Testis (tissue), 3 donors: ENCODE measurements around the gene GPR35. TPM values are rescaled to one million over a fixed set of nuclear protein-coding genes. Genes with fewer than 3 reads are reported as not detected.

Source experiments
- DNase-seq: peaks from one replicate; pipeline ENCODE4 v3.0.0-alpha.2; 2019
- H3K27ac ChIP-seq, 2 donors: fragments of 200-600 bp; sonication (generic); one replicate each; pipeline ENCODE4 v1.5.1; 2019
- H3K27me3 ChIP-seq: fragments of 200-600 bp; sonication (generic); one replicate; pipeline ENCODE4 v1.5.1; 2019
- H3K36me3 ChIP-seq: fragments of 200-600 bp; sonication (generic); one replicate; pipeline ENCODE4 v1.5.1; 2017; ENCODE audit warnings: low read depth; ENCODE audit errors: missing control alignments
- H3K4me1 ChIP-seq: fragments of 200-600 bp; sonication (generic); one replicate; pipeline ENCODE4 v1.5.1; 2019
- H3K4me3 ChIP-seq, 2 donors: fragments of 200-600 bp; sonication (generic); one replicate each; pipeline ENCODE4 v1.5.1; 2017 to 2019
- H3K9me3 ChIP-seq: fragments of 200-600 bp; sonication (generic); one replicate; pipeline ENCODE4 v1.5.1; 2017
- POLR2A ChIP-seq: fragments of 450-650 bp; IDR thresholded peaks from one replicate; pipeline ENCODE4 v1.6.1; 2017; ENCODE audit warnings: antibody characterized with exemption, mild to moderate bottlenecking, moderate library complexity
- WGBS, 2 donors: methylation state at CpG; one replicate each; pipeline ENCODE4 v1.1.5; 2018; 5-methylcytosine and 5-hydroxymethylcytosine counted together
- intact Hi-C: fragments of 100-400 bp; cut with DNase I; formaldehyde crosslinking; loops from one replicate; pipeline ENCODE4 v1.15.1; 2023; ENCODE audit warnings: low total_unique reads
- polyA plus RNA-seq: library from polyadenylated mRNA; stranded (reverse); fragments of 350-450 nt; fragmentation: Illumina TruSeq; extraction: RNeasy Lipid Tissue Mini Kit (QIAGEN cat#74804); gene quantifications from one replicate; pipeline ENCODE4 v1.2.3, GENCODE V29; 2014; ENCODE audit warnings: low read depth, low replicate concordance; ENCODE audit not compliant: insufficient read depth
- total RNA-seq, 2 donors: library from RNA; depleted of rRNA; stranded (reverse); fragments of >200 nt; gene quantifications; one replicate each; pipeline ENCODE4 v1.2.3, GENCODE V29; 2016
- TF ChIP-seq, protein P1 (sequence below), 3 experiments: fragments of 450-650 bp in 2 of 3; fragments of 200-600 bp in 1 of 3; sonication (generic) in 1 of 3; IDR thresholded peaks; one replicate each; pipeline ENCODE4 v1.5.1; 2016 to 2019; ENCODE audit warnings: antibody characterized with exemption in 3 of 3, mild to moderate bottlenecking in 2 of 3, moderate library complexity in 1 of 3

GPR35 gene
- total and polyA plus RNA-seq, 3 donors from 2014 or later: 3.1 to 11.5 (median 9.5) TPM

DNA sequence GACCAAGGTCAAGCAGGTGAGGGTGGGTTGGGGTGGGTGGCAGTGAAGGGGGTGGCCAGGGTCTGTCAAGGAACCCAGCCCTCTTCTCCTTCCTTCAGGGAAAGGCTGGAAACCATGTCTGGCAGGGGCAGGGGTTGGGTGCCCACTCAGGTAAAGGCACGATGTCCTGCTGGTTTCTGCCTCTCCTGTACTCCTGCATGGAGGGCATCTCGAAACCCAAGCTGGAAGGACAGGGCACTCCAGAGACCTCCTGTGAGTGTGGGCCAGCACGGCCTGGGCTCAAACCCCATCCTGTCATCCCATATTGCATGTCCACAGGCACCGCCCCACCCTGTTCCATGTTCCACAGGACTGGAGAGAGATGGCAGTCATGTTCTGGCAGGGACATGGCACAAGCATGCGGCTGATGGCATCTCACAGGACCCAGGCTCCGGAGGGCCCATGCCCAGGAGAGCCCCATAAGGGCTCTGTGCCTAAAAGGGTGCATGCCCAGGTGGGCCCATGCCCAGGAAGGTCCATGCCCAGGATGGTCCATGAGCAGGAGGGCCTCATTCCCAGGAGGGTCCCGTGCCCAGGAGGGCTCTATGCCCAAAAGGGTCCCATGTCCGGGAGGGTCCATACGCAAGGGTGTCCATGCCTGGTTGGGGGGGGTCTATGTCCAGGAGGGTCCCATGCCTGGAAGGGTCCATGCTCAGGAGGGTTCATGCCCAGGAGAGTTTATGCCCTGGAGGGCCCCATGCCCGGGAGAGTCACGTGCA is 6.4 kb downstream of the GPR35 start:
- intact Hi-C loops: no loop called here
- H3K4me3 ChIP-seq: no peak overlapping the region
- H3K4me1 ChIP-seq: peaks cover 4% of the 10 kb centered on the region
- TF ChIP-seq, protein P1, sequence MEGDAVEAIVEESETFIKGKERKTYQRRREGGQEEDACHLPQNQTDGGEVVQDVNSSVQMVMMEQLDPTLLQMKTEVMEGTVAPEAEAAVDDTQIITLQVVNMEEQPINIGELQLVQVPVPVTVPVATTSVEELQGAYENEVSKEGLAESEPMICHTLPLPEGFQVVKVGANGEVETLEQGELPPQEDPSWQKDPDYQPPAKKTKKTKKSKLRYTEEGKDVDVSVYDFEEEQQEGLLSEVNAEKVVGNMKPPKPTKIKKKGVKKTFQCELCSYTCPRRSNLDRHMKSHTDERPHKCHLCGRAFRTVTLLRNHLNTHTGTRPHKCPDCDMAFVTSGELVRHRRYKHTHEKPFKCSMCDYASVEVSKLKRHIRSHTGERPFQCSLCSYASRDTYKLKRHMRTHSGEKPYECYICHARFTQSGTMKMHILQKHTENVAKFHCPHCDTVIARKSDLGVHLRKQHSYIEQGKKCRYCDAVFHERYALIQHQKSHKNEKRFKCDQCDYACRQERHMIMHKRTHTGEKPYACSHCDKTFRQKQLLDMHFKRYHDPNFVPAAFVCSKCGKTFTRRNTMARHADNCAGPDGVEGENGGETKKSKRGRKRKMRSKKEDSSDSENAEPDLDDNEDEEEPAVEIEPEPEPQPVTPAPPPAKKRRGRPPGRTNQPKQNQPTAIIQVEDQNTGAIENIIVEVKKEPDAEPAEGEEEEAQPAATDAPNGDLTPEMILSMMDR (IDR thresholded peaks at IDR 0.05): no peak
- TF ChIP-seq POLR2A: no peak
- no peak for DNase-seq
- H3K9me3 ChIP-seq: no peaks in the 10 kb centered on the region
- WGBS, 2 donors: 84 to 96% methylated on average over 4 to 11 of the region's 11 CpGs
- no peak overlapping the region for H3K27ac ChIP-seq
- H3K36me3 ChIP-seq: no peaks in the 10 kb centered on the region
- no peaks in the 10 kb centered on the region for H3K27me3 ChIP-seq

DNA sequence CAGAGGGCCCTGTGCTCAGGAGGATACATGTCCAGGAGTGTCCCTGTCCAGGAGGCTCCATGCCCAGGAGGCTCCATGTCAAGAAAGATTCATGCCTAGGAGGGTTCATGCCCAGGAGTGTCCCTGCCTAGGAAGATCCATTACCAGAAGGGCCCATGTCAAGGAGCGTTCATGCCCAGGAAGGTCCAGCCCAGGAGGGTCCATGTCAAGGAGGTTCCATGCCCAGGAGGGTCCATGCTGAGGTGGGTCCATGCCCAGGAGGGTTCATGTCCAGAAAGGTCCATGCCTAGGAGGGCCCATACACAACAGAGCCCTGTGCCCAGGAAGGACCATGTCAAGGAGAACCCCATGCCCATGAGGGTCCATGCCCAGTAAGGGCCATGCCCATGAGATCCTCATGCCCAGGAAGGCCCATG is 7.0 kb downstream of the GPR35 start:
- intact Hi-C loops: no loop called here

GRCh38 chr2:240635121-240635997 is 10.1 kb downstream of the GPR35 start:
- no peak for DNase-seq
- no peak for TF ChIP-seq POLR2A
- TF ChIP-seq, protein P1 (IDR thresholded peaks at IDR 0.05): no peak
- H3K36me3 ChIP-seq: no peaks in the 10 kb centered on the region
- intact Hi-C loops: no loop called here
- H3K4me1 ChIP-seq: peaks cover 16% of the 10 kb centered on the region
- H3K9me3 ChIP-seq: no peaks in the 10 kb centered on the region
- 91 to 100% methylated on average over 1 to 6 of the region's 6 CpGs for WGBS, 2 donors
- H3K27me3 ChIP-seq: no peaks in the 10 kb centered on the region
- H3K4me3 ChIP-seq: no peak overlapping the region
- H3K27ac ChIP-seq: no peak overlapping the region

More for the DNA sequence above, 7.0 kb downstream of the GPR35 start:
- Histone ChIP-seq H3K36me3 (no peaks in the 10 kb centered on the region), H3K9me3 (no peaks in the 10 kb centered on the region), H3K4me1 (peaks cover 3% of the 10 kb centered on the region), H3K4me3 (no peak overlapping the region), H3K27ac (no peak overlapping the region), H3K27me3 (no peaks in the 10 kb centered on the region)
- TF ChIP-seq, protein P1 (IDR thresholded peaks at IDR 0.05): no peak
- no peak for TF ChIP-seq POLR2A
- WGBS, 2 donors: 93% methylated on average over 1 of the region's 1 CpG; no CpG with 5 or more reads in 1 of the 2 donors
- no peak for DNase-seq

DNA sequence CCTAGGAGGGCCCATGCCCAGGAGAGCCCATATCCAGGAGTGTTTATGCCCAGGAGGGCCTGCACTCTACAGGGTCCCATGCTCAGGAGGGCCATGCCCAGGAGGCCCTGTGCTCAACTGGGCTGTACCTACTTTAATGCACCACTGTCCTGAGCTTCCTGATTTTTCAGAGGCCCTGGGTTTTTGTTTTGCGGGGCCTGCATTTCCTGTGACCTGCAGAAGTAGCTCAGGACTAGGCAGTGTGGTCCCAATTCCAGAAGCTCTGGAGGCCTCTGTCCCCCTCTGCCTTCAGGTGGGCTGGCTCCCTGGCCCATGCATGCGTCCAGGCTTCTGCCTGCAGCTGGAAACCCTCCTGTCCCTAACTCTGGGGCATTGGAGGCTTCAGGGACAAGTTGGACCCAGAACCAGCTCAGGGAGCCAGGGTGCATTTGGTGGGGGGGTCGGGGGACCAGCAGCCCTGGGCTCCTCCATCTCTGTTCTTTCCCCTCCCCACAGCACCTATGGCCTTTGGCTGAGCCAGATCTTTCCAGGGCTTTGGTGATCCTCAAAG is 10.8 kb downstream of the GPR35 start:
- Histone ChIP-seq H3K4me3 (no peak overlapping the region), H3K9me3 (no peaks in the 10 kb centered on the region), H3K27ac (no peak overlapping the region), H3K4me1 (peaks cover 16% of the 10 kb centered on the region), H3K27me3 (no peaks in the 10 kb centered on the region), H3K36me3 (no peaks in the 10 kb centered on the region)
- WGBS, 2 donors: 75 to 92% methylated on average over 1 to 3 of the region's 3 CpGs
- no peak for TF ChIP-seq POLR2A
- TF ChIP-seq, protein P1 (IDR thresholded peaks at IDR 0.05): no peak
- intact Hi-C loops: no loop called here
- DNase-seq: no peak
